Uterus (tissue), 4 donors: Measurements from ENCODE around the gene CHTOP. TPM values are rescaled to one million over a fixed set of nuclear protein-coding genes. Genes with fewer than 3 reads are reported as not detected.

Experiments used
- DNase-seq, 2 donors: peaks; one replicate each; pipeline ENCODE4 v3.0.0-alpha.2; 2019 to 2020
- H3K27ac ChIP-seq, 2 donors: fragments of 200-600 bp; sonication (generic); 1 replicate in 1 of 2; 2 replicates in 1 of 2; pipeline ENCODE4 v1.5.1; 2016 to 2018
- H3K27me3 ChIP-seq, 2 donors: fragments of 200-600 bp; sonication (generic); one replicate each; pipeline ENCODE4 v1.5.1; 2018 to 2019; ENCODE audit warnings: control low read depth in 1 of 2
- H3K36me3 ChIP-seq, 2 donors: fragments of 200-600 bp; sonication (generic); one replicate each; pipeline ENCODE4 v1.5.1; 2019; ENCODE audit warnings: control low read depth in 1 of 2
- H3K4me1 ChIP-seq, 2 donors: fragments of 200-600 bp; sonication (generic); one replicate each; pipeline ENCODE4 v1.5.1; 2018 to 2019; ENCODE audit warnings: control low read depth in 1 of 2
- H3K4me3 ChIP-seq, 2 donors: fragments of 200-600 bp; sonication (generic); 1 replicate in 1 of 2; 2 replicates in 1 of 2; pipeline ENCODE4 v1.5.1; 2018 to 2019; ENCODE audit warnings: mild to moderate bottlenecking in 1 of 2
- H3K9me3 ChIP-seq, 2 donors: fragments of 200-600 bp; sonication (generic); one replicate each; pipeline ENCODE4 v1.5.1; 2019; ENCODE audit warnings: control low read depth in 1 of 2
- CTCF ChIP-seq, 4 experiments: fragments of 200-600 bp in 2 of 4; fragments of 450-650 bp in 2 of 4; sonication (generic) in 2 of 4; IDR thresholded peaks; one replicate each; pipeline ENCODE4 v1.5.1; 2016 to 2019; ENCODE audit warnings: antibody characterized with exemption in 4 of 4, mild to moderate bottlenecking in 2 of 4, moderate library complexity in 1 of 4
- POLR2A ChIP-seq, 2 donors: fragments of 450-650 bp; IDR thresholded peaks; one replicate each; pipeline ENCODE4 v1.6.1; 2016; ENCODE audit warnings: antibody characterized with exemption in 2 of 2, mild to moderate bottlenecking in 1 of 2, moderate library complexity in 1 of 2
- intact Hi-C: fragments of 100-400 bp; cut with DNase I; formaldehyde crosslinking; loops from one replicate; pipeline ENCODE4 v1.15.1; 2023; ENCODE audit warnings: low total_unique reads
- total RNA-seq, 4 donors: library from RNA; depleted of rRNA in 3 of 4; stranded (reverse); fragments of >200 nt in 3 of 4; gene quantifications; one replicate each; pipeline versions ENCODE4 v1.1.0 to v1.2.4, GENCODE V29; 2014 to 2023
- donor health status: DM: yes; HTN: yes; CAD: no.

Gene CHTOP
- total RNA-seq, 4 donors from 2014 or later, result 43.8 to 91.0 (median 70.8) TPM

GRCh38 chr1:153612111-153612754 lies 21.6 kb upstream of the CHTOP start:
- Histone ChIP-seq H3K4me1 (peaks cover 8 to 12% of the 10 kb centered on the region in 2 donors), H3K9me3 (no peaks in the 10 kb centered on the region), H3K4me3 (peak overlapping the region; percentile 59 to 66), H3K36me3 (no peaks in the 10 kb centered on the region), H3K27me3 (no peaks in the 10 kb centered on the region), H3K27ac (peak overlapping the region; percentile 90 to 94)
- no peak for TF ChIP-seq POLR2A (IDR thresholded peaks at IDR 0.05)
- TF ChIP-seq CTCF (IDR thresholded peaks at IDR 0.05), result no peak
- intact Hi-C loops, result no loop called here
- peak in 1 of 2 donors; percentile 36 for DNase-seq

DNA sequence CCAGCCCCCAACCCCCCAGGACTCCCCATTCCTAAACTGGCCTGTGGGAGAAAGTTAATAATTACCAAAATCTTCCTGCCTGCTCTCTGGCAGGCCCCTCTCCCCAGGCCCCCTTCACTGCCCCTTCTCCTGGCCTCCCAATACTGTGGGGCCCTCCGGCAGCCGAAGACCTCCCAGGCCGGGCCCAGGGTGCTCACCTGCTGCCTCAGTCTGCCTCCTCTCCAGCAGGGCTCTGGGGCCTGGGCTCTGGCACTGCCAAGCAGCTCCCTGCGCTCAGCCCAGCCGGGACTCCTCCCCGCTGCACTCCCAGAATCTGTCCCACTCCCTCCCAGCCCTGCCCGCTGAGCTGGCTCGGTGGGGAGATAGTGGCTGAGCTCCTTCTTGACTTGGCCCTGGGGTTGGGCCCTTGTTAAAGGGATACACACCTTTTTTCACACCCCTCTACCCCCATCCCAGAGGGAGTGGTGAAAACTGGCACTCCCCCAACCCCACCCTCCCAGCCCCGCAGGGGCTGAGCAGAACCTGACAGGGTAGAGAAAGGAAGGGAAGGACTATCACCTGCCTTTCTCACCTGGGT lies 21.0 kb upstream of the CHTOP start, which contains the start of gene S100A16:
Gene S100A16, minus strand, starts transcription at position 383 of the 577 bp plus-strand sequence. CDS start 4,986 bp downstream, outside the sequence.
- TF ChIP-seq POLR2A (IDR thresholded peaks at IDR 0.05) (peak; percentile 51 to 80), CTCF (IDR thresholded peaks at IDR 0.05) (no peak)
- H3K27me3 ChIP-seq, result no peaks in the 10 kb centered on the region
- peak; percentile 81 for DNase-seq
- H3K4me1 ChIP-seq, result peaks cover 8% of the 10 kb centered on the region in 2 donors
- H3K36me3 ChIP-seq, result no peaks in the 10 kb centered on the region
- peak within 1 kb of the TSS; percentile 90 to 94 for H3K27ac ChIP-seq
- intact Hi-C loops, result no loop called here
- H3K4me3 ChIP-seq, result peak within 1 kb of the TSS; percentile 59 to 66
- no peaks in the 10 kb centered on the region for H3K9me3 ChIP-seq

GRCh38 chr1:153613406-153613805 lies 20.5 kb upstream of the CHTOP start:
- peaks cover 7 to 8% of the 10 kb centered on the region in 2 donors for H3K4me1 ChIP-seq
- no peaks in the 10 kb centered on the region for H3K36me3 ChIP-seq
- H3K9me3 ChIP-seq, result no peaks in the 10 kb centered on the region
- TF ChIP-seq POLR2A (IDR thresholded peaks at IDR 0.05), result no peak
- TF ChIP-seq CTCF (IDR thresholded peaks at IDR 0.05), result no peak
- intact Hi-C loops, result no loop called here
- peak overlapping the region in 1 of 2 donors; percentile 59 for H3K4me3 ChIP-seq
- H3K27me3 ChIP-seq, result no peaks in the 10 kb centered on the region
- no peak for DNase-seq
- peak overlapping the region; percentile 90 to 94 for H3K27ac ChIP-seq

DNA sequence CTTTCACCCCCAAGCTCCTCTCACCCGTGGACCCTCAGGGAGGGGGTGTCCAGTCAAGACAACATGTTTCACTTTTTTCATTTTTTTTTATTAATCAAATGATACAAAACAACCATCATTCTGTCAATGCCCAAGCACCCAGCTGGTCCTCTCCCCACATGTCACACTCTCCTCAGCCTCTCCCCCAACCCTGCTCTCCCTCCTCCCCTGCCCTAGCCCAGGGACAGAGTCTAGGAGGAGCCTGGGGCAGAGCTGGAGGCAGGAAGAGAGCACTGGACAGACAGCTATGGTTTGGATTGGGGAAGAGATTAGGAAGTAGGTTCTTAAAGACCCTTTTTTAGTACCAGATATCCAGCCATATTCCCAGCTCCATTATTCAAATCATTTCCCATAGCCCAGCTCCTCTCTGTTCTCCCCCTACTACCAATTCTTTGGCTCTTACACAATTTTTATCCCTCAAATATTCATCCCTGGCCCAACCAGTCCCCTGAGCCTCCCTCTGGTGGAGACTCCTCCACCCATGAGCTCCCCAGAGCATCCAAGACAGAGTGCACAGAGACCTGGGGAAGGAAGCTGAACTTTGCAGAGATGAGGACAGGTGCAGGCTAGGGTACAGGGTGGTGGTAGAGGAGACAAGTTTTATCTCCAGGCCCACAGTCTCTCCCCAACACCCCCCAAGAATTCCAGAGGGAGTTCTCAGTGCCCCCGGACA lies 19.5 kb upstream of the CHTOP start:
- Histone ChIP-seq H3K9me3 (no peaks in the 10 kb centered on the region), H3K4me3 (no peak overlapping the region), H3K4me1 (peaks cover 7 to 8% of the 10 kb centered on the region in 2 donors), H3K36me3 (no peaks in the 10 kb centered on the region), H3K27ac (no peak overlapping the region), H3K27me3 (no peaks in the 10 kb centered on the region)
- no peak for DNase-seq
- TF ChIP-seq POLR2A (IDR thresholded peaks at IDR 0.05), result no peak
- no peak for TF ChIP-seq CTCF (IDR thresholded peaks at IDR 0.05)
- intact Hi-C loops, result no loop called here

GRCh38 chr1:153614906-153615305 lies 19.0 kb upstream of the CHTOP start:
- intact Hi-C loops, result no loop called here
- no peak for DNase-seq
- H3K27ac ChIP-seq, result no peak overlapping the region
- no peak overlapping the region for H3K4me3 ChIP-seq
- H3K9me3 ChIP-seq, result no peaks in the 10 kb centered on the region
- TF ChIP-seq CTCF (IDR thresholded peaks at IDR 0.05) (no peak), POLR2A (IDR thresholded peaks at IDR 0.05) (no peak)
- H3K36me3 ChIP-seq, result no peaks in the 10 kb centered on the region
- no peaks in the 10 kb centered on the region for H3K27me3 ChIP-seq
- H3K4me1 ChIP-seq, result peaks cover 6 to 7% of the 10 kb centered on the region in 2 donors
